Type B pancreatic cell (in vitro differentiated cells): ENCODE measurements around the gene SET. TPM values are rescaled to one million over a fixed set of nuclear protein-coding genes. Genes with fewer than 3 reads are reported as not detected.
A peak's percentile ranks its signal among the peaks of the same experiment; 100 is the strongest.

Experiments used
- DNase-seq: peaks from one replicate; pipeline ENCODE4 v3.0.0; 2021; ENCODE audit warnings: mixed read lengths; ENCODE audit not compliant: unreplicated experiment; ENCODE audit errors: extremely low spot score
- H3K27ac Mint-ChIP-seq: 2 replicates; pipeline ENCODE4 v1.8.0; 2021; ENCODE audit warnings: mild to moderate bottlenecking, mixed read lengths
- H3K27me3 Mint-ChIP-seq: 2 replicates; pipeline ENCODE4 v1.8.0; 2021; ENCODE audit warnings: mixed read lengths
- H3K36me3 Mint-ChIP-seq: 2 replicates; pipeline ENCODE4 v1.8.0; 2021; ENCODE audit warnings: mixed read lengths
- H3K4me1 Mint-ChIP-seq: one replicate; pipeline ENCODE4 v1.8.0; 2021; ENCODE audit warnings: mixed read lengths; ENCODE audit not compliant: unreplicated experiment
- H3K4me3 Mint-ChIP-seq: 2 replicates; pipeline ENCODE4 v1.8.0; 2021; ENCODE audit warnings: mild to moderate bottlenecking, mixed read lengths
- H3K9me3 Mint-ChIP-seq: 2 replicates; pipeline ENCODE4 v1.8.0; 2021; ENCODE audit warnings: mixed read lengths
- total RNA-seq: library from RNA; stranded (reverse); gene quantifications from 2 replicates; pipeline ENCODE4 v1.2.1, GENCODE V29; 2021; ENCODE audit warnings: low replicate concordance
- TF ChIP-seq, protein P1 (sequence below): fragments of 200-600 bp; sonication (generic); conservative IDR thresholded peaks from 2 replicates; pipeline ENCODE4 v1.5.0; 2021; ENCODE audit warnings: antibody characterized with exemption, mild to moderate bottlenecking

SET gene
- total RNA-seq, 1 donor from 2014 or later, result 545 TPM

GRCh38 chr9:128718047-128718446 lies 29.0 kb downstream of the SET start:
- Mint-ChIP-seq H3K4me1 (peaks cover 7% of the 10 kb centered on the region), H3K9me3 (no peaks in the 10 kb centered on the region), H3K36me3 (no peaks in the 10 kb centered on the region), H3K27ac (no peak overlapping the region), H3K27me3 (no peaks in the 10 kb centered on the region), H3K4me3 (no peak overlapping the region)
- DNase-seq, result no peak
- TF ChIP-seq, protein P1, sequence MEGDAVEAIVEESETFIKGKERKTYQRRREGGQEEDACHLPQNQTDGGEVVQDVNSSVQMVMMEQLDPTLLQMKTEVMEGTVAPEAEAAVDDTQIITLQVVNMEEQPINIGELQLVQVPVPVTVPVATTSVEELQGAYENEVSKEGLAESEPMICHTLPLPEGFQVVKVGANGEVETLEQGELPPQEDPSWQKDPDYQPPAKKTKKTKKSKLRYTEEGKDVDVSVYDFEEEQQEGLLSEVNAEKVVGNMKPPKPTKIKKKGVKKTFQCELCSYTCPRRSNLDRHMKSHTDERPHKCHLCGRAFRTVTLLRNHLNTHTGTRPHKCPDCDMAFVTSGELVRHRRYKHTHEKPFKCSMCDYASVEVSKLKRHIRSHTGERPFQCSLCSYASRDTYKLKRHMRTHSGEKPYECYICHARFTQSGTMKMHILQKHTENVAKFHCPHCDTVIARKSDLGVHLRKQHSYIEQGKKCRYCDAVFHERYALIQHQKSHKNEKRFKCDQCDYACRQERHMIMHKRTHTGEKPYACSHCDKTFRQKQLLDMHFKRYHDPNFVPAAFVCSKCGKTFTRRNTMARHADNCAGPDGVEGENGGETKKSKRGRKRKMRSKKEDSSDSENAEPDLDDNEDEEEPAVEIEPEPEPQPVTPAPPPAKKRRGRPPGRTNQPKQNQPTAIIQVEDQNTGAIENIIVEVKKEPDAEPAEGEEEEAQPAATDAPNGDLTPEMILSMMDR, result no peak

- TF ChIP-seq, protein P1, result no peak
- H3K27me3 Mint-ChIP-seq, result no peaks in the 10 kb centered on the region
- H3K4me3 Mint-ChIP-seq, result no peak overlapping the region
- no peak overlapping the region for H3K27ac Mint-ChIP-seq
- DNase-seq, result no peak
- no peaks in the 10 kb centered on the region for H3K36me3 Mint-ChIP-seq
- no peaks in the 10 kb centered on the region for H3K9me3 Mint-ChIP-seq
- peaks cover 10% of the 10 kb centered on the region for H3K4me1 Mint-ChIP-seq
These were observed 29.5 kb downstream of the SET start for GRCh38 chr9:128718475-128718874.

DNA sequence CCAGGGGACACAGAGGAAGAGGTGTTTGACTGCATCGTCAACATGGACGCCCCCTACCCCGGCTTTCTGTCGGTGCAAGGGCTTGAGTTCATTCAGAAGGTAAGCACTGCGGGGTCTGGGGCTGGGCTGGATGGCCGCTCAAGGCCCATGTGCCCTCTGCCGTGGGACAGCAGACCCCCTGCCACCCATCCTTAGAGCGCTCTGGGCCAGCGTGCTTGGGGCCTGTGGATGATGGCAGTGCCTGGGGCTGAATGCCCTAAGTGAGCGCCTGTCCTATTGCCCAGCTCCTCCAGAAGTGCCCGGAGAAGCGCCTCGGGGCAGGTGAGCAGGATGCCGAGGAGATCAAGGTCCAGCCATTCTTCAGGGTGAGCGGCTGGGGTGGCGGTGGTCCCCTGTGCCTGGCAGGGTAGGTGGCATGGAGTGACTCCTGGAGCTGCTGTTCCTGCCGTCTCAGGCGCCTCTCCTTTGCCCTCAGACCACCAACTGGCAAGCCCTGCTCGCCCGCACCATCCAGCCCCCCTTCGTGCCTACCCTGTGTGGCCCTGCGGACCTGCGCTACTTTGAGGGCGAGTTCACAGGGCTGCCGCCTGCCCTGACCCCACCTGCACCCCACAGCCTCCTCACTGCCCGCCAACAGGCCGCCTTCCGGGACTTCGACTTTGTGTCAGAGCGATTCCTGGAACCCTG lies 31.0 kb downstream of the SET start:
- no peak for DNase-seq
- H3K4me3 Mint-ChIP-seq, result no peak overlapping the region

DNA sequence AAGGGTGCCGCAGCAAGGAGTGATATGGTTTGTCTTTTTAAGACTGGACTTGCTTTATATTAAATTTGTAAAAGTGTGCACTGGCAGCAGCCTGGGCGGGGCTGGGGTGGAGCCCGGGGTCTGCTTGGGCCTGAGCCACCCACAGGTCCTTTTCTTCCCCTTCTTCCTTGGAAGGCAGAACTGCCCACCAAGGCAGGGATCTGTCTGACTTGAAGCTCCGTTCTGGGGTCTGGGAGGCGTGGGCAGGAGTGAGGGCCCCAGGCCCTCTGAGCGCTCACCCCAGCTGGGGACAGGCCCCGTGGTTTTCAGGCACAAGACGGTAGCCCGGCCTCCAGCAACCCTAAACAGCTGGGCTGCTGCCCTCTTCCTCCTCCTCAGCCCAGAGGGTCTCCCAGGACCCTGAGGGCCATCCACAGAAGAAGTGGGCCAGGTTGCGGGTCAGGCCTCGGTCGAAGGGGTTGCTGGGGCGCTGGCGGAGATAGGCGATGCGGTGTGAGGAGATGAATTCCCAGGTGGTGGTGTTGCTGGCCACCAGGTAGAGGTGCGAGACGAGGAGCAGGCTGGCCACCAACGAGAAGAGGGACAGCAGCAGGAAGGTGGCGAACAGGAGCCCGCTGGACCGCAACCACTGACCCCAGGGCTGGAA lies 31.9 kb downstream of the SET start:
- Mint-ChIP-seq H3K9me3 (no peaks in the 10 kb centered on the region), H3K4me1 (peaks cover 22% of the 10 kb centered on the region), H3K36me3 (no peaks in the 10 kb centered on the region), H3K27ac (no peak overlapping the region), H3K4me3 (no peak overlapping the region), H3K27me3 (no peaks in the 10 kb centered on the region)
- DNase-seq, result no peak
- TF ChIP-seq, protein P1, result no peak

More for the DNA sequence above, 31.0 kb downstream of the SET start:
- TF ChIP-seq, protein P1, result no peak
- Mint-ChIP-seq H3K4me1 (peaks cover 17% of the 10 kb centered on the region), H3K36me3 (no peaks in the 10 kb centered on the region), H3K27me3 (no peaks in the 10 kb centered on the region), H3K27ac (no peak overlapping the region), H3K9me3 (no peaks in the 10 kb centered on the region)

GRCh38 chr9:128721487-128722010 lies 32.5 kb downstream of the SET start:
- peak overlapping the region; percentile 20 for H3K4me3 Mint-ChIP-seq
- H3K27me3 Mint-ChIP-seq, result no peaks in the 10 kb centered on the region
- H3K9me3 Mint-ChIP-seq, result no peaks in the 10 kb centered on the region
- peaks cover 25% of the 10 kb centered on the region for H3K4me1 Mint-ChIP-seq
- no peaks in the 10 kb centered on the region for H3K36me3 Mint-ChIP-seq
- DNase-seq, result no peak
- TF ChIP-seq, protein P1, result no peak
- no peak overlapping the region for H3K27ac Mint-ChIP-seq
